GM21737 (cell line): ENCODE measurements around the gene PPP6R1.

Experiments used
- ATAC-seq: cut with Tn5 transposase; IDR thresholded peaks from one replicate; pipeline ENCODE4 v1.9.1; 2021; ENCODE audit warnings: mild to moderate bottlenecking, moderate library complexity; ENCODE audit not compliant: unreplicated experiment

PPP6R1 gene

DNA sequence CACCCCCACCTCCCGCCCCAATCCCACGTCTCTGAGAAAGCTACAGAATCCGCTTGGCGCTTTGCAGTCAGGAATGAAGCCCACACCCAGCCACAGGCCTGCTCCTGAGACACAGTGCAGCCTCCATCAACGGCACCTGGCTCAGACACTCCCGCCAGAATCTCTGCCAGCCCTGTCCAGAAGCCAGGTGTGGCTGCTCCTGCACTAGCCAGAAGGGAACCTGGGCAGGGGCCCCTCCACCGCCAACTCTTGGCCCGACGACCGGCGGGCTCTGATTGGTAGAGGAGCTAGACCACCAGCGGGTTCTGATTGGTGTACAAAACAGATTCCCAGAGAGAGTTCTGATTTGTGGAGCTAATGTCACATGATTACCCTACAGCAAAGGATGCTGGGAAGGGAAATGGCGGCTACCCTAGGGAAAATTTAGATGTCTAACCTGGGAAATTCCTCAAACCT lies 2.9 kb upstream of the PPP6R1 start:
- no peak for ATAC-seq

DNA sequence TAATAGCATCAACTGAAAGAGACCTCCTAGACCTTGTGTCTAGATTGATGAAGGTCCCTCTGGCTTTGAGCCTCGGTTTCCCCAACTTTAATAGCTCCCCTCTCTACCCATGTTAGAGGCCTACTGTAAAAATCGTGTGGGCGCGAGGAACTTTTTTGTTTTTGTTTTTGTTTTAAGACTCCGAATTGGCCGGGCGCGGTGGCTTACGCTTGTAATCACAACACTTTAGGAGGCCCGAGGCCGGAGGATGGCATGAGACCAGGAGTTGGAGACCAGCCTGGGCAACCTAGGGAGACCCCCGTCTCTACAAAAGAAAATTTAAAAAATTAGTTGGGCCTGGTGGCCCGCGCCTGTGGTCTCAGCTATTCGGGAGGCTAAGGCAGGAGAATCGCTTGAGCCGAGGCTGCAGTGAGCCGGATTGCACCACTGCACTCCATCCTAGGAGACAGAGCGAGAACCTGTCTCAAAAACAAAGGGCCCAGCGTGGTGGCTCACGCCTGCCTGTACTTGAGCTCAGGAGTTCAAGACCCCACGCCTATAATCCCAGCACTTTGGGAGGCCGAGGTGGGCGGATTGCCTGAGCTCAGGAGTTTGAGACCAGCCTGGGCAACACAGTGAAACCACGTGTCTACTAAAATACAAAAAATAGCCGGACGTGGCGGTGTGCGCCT lies 858 bp upstream of the PPP6R1 start:
- ATAC-seq, result no peak

DNA sequence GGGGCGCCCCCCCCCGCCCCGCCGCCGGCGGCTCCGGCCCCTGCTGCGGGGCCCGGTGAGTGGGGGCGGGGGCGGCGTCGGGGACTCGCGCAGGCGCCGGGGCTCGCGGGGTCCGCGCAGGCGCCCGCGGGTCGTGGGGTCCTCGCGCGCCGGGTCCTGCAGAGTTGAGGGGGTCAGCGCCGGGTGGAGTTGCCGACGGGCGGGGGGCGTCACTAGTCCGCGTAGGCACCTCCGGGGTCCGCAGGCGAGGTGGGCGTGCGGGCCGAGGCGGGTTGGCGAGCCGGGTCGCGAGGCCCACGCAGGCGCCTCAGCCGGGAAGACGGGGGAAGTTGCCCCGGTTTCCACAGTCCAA lies 365 bp downstream of the PPP6R1 start:
- peak; percentile 12 for ATAC-seq

DNA sequence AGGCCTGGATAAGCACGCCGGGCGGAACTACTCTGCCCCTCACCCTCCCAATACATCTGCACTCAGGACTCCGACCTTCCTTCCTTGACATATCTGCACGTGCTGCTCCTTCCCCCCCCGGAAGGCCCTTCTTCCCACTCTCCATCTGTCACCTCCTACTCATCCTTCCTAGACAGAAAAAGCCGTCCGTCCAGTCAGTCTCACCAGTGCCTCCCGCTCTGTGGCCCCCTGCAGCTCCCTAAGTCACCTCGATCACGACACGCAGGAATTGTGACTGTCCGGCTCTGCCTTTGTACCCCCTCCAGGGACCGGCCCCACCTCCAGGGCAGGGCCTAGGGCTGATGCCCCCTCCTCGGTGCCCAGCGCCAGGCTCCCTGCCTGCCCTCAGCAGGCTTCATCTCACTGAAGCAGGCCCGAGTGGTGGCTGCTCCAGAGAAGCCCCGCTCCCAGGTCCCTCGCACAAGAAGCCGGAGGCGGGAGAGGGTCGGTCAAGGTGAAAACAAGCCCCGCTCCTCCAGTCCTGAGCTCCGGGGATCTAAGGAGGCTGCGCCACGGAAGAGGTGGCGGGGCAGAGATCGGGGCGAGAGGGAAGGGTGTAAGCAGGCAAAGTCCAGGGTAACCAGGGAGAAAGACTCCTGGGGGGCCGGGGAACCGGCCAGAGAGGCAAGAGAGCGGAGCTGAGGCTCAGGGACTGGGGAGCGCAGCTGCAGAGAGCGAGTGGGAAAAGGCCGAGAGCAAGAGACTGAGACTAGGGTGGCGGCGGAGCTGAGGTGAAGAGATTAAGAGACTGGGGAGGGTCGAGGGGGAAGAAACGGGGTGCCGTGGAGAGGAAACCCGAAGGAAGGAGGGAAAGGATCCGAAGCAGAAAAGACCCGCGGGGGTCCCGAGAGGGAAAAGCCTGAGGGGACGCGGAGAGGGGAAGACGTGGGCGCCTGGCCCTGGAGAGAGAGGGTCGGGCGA lies 1.1 kb downstream of the PPP6R1 start:
- ATAC-seq, result peak; percentile 1

DNA sequence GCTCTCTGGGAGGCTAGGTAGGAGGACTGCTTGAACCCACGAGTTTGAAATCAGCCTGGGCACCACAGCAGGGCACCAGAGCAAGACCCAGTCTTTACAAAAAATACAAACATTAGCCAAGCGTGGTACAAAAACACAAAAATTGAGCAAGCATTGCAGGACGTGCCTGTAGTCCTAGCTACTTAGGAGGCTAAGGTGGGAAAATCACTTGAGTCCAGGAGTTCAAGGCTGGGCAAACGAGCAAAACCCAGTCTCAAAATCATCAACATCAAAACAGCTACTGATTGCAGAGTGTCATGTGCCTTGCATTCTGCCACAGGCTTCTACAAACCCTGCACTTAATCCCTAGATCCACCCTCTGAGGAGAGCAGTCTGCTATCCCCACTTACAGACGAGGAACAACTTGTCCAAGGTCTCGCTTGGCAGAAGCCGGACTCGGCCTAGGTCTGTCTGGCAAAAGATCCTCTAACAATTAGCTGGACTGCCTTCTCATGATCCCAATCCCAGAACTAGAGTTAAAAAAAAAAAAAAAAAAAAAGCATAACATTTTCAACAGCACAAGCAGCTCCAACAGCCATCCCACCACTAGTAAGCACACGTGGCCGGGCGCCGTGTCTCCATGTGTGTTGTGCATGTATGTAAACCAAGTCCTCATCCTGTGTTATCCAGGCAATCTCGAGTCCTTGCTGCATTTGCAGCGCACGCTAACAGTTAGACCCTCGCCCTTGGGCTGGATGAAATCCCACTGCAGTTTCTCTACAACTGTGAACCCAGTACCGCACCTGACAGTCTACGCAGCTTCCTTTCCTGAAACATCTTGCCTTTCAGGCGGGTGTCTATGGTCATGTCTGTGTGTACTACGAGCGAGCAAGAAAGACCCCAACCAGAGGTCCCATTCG lies 2.0 kb downstream of the PPP6R1 start:
- ATAC-seq, result no peak

DNA sequence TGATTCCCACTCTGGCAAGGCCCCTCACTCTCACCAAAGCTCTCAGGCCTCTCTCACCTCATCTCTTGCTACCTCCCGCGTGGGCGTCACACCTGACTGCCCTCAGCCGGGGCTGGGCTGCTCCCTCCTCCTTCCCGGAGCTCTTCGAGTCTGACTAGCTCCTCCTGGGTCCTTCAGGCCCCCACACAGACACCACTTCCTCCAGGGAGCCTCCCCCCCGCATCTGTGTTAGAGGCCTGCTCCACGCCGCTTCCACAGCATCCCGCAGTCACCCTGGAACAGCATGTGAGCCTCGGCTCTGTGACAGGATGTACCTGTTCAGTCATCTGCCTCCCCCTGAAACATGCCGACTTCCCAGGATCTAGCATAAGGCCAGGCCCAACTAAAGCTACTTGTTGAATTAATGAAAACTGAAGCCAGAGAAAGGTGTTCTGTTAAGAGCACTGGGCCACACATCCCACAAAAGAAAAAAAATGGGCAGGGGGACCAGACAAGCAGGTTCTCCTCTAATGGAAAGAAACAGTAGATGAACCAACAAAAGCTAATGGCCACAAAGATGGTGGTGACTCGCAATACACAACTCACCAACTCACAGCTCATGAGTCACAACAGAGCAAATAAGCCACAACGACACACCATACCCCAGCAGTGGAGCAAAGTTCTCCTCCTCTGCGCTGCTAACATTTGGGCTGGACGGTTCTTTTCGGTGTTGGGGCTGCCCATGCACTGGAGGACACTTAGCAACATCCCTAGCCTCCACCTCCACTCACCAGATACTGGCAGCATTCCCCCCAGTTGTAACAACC lies 3.0 kb downstream of the PPP6R1 start:
- ATAC-seq, result no peak

DNA sequence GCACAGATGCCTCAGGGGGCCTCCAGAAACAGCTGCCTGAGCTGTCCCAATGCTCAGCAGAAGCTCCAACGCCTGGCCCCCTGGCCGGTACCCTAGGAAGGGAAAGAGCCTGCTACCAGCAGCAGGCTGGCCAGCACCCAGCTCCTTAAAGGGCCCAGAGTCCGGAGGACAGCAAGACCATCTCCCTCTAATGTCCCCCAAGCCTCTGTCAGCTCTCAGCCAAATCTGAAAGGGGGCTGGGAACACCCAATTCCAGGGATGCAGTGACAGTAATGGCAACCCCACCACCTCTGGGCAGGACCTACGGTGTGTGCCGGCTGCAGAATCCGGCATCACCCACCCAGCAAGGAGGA lies 4.2 kb downstream of the PPP6R1 start:
- ATAC-seq, result no peak

DNA sequence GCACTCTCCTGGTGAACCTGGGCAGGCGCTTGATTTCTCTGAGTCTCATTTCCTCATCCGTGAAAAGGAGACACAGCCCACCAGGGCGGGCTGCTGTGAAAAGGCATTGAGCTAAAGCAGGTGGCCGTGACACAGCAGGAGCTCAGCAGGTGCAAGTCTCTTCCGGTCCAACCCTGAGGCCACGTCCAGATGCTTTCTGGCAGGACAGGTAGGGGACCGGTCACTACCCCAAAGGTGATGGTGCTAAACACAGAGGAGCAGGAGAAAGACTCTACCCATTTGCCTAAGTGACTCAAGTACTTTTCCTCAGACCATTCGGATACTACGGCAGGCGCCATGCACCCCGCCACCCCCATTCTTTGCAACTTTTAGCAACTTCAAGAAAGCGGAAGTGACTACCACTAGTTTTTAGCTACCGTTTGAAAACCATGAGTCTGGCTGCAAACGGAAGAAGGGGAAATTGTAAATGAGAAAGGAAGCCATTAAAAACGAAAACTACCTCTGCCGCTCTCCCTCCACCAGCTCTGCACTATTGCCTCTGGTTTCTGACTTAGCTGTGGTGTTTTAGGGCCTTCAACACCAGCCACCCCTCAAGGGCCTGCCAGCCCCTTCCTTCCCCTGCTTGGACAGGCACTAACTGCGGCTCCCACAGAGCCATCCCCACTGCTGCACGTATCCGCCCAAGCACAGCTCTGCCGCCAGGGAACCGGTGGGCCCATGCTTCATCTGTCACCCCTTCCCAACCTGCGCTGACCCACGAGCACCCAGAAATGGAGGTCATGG lies 4.8 kb downstream of the PPP6R1 start:
- ATAC-seq, result peak; percentile 31

DNA sequence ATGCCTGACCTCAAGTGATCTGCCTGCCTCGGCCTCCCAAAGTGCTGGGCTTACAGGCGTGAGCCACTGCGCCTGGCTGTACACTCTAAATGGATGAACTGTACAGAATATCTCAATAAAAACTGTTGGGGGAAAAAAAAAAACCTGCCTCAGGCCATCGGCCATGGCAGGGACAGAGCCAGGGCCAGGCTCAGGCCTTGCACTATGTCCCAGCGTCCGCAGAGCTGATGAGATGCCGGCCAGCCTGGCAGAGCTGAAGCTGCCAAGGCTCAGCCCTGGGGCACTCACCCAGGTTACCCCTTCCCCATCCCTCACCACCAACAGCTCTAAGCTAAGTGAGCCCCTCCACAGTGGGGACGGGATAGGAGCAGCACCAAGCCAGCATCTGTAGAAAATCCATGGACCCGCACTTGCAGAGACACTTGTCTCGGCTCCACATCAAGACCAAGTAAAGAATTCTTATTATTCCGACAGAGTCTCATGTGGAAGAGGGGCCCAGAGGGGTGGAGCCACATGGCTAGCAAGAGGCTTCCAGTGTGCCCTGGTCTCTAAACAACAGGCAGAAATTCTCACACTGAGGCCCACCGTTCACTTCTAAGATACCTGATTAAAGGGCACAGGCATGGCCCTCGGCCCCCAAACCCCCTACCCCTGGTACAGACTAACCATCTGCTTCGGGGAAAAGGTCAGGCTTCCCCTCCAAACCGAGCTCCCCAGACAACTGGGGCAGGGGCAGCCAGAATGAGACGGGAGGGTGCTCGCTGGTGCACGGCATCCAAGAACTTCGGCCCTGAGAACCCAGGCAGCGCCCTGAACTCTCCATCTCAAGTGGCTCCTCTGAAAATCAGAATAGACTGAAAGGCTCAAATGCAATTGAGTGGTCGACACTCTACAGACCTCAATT lies 5.8 kb downstream of the PPP6R1 start:
- peak; percentile 1 for ATAC-seq

DNA sequence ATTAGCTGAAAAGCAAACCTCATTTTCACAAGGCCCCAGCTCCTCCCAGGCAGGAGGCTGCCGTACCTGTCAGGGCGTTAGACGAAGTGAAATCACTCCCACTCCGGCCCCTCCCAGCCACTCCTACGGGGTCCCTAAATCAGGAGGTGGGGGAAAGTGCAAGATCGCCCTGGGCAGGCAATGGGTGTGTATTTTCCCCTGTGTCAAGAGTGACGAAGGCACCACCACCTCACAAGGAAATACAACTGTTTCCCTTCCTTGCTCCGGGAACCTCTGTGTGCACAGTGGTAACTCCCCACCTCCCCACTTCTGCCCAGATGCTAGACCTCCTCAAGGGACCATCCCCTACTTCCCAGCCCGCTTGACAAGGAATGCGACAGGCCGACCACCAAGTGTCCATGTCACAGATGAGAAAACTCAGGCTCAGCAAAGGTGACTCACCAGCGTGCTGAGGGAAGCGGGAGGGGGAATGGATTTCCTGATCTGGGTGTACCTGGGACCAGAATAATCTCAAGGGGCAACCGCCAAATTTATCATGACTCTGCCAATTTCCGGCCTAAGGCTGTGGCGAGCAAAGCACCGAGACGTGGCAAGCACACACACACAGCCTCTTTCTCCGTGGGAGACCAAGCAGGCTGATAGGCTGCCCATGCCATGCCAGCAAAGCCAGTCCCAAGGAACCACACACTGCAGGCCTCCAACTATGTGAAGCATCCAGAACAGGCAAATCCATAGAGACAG lies 7.3 kb downstream of the PPP6R1 start:
- ATAC-seq, result no peak

DNA sequence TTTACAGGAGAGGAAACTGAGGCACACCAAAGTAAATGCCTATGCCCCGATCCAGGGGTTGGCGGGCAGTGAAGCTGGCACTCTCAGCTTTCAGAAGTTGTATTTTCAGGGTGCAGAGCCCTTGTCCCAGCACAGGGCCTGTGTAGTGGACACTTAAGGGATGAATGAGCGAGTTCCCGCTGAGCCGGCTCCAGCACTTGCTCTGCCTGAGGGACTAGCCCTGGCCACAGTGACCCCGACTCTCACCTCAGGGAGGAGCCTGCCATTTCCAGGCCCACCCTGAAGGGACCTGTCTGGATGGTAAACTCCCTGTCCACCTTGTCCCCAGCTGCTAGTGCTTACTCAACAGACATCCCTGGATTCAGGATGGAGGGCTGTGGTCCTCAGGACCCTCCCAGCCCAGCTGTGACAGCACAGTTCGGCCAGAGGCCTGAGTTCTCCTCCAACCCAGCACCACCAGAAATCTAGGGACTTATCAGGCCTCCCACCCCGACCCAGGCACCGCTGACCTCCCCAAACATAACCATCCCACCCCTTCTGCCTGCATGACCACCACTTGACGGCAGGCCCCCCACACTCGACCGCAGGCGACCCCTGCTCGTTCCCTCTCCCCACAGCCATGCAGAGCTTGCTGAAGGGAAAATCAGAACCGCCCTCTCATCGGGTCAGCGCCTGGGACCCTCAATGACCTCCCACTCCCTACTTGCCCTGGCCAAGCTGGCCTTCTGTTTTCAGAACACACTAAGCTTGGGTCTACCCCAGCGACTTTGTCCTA lies 8.4 kb downstream of the PPP6R1 start:
- ATAC-seq, result no peak

DNA sequence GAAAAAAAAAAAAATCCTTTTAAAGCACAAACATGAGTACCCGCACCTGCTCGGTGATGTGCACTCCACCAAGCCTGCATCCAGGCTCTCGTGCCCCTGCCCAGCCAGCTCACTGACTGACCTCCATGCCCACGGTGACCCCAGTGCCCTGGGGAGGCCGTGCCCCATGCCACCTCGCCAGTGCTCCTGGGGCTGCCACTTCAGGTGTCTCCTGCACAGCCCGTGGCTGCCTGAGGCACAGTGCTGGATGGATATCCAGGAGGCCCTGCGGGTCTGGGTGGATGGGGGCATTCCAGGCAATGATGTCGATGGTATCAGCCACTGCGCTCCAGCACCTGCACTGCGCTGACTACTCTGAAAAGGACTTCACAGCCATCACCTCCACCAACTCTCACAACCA lies 9.0 kb downstream of the PPP6R1 start:
- ATAC-seq, result no peak

DNA sequence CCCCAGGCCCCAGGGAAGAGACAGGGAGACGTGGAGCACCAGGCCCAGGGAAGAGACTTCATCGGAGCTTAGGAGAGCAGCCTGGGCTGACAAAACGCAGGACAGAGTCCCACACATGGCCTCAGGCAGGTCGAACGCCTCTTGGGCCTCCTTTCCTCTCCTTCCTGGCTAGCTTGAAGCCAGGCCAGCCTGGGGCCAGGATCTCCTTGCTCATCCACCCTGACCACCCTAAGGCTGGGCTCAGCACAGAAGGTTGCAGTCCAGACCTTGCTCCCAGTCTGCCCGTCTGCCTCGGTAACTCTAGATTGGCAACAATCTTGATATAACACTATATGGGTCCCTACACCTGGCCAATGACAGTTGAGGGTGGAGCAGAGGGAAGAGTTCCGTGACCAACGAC lies 10.1 kb downstream of the PPP6R1 start:
- ATAC-seq, result no peak

DNA sequence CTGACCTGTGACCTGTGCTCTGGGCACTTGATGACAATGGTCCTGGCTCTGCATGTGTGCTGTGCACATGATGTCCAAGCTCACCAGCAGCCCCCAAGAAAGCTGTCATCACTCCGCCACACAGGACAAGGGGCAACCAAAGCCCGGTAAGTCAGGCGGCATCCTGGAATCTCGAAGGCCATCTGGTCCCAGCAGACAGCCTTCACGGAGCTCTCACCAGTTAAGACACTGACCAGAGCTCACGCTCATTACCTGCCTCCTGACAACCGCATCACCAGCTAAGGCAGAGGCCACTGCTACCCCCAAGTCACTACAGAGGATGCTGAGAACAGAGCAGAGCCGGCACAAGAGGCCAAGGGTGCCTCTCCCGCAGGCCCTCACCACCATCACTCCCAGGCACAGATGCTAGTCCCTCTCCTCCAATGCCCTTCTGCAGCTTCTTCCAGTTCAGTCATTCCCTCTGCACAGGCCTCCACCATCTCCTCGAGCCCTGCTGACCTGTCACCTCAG lies 10.6 kb downstream of the PPP6R1 start:
- ATAC-seq, result no peak

DNA sequence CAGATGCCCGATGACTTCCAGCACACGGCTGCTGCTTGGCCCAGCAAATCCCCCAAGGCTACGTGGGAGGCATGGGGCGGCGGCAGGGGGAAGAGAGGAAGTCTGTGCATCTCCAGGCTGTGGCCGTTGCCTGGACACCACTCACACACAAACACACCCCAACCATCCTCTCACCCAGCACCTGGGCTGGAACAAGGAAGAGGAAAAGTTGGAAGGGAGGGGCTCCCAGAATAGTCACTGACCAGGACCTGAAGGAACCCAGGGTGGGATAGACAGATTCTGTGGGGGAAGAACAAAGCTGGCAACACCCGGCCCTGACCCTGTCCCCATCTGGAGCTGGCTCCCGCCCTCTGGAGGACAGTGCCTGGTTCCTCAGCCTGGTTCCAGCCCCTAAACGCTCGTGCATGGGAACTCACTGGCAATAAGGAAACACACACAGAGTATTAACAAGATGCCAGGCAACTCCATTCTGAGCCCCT lies 11.2 kb downstream of the PPP6R1 start:
- no peak for ATAC-seq

DNA sequence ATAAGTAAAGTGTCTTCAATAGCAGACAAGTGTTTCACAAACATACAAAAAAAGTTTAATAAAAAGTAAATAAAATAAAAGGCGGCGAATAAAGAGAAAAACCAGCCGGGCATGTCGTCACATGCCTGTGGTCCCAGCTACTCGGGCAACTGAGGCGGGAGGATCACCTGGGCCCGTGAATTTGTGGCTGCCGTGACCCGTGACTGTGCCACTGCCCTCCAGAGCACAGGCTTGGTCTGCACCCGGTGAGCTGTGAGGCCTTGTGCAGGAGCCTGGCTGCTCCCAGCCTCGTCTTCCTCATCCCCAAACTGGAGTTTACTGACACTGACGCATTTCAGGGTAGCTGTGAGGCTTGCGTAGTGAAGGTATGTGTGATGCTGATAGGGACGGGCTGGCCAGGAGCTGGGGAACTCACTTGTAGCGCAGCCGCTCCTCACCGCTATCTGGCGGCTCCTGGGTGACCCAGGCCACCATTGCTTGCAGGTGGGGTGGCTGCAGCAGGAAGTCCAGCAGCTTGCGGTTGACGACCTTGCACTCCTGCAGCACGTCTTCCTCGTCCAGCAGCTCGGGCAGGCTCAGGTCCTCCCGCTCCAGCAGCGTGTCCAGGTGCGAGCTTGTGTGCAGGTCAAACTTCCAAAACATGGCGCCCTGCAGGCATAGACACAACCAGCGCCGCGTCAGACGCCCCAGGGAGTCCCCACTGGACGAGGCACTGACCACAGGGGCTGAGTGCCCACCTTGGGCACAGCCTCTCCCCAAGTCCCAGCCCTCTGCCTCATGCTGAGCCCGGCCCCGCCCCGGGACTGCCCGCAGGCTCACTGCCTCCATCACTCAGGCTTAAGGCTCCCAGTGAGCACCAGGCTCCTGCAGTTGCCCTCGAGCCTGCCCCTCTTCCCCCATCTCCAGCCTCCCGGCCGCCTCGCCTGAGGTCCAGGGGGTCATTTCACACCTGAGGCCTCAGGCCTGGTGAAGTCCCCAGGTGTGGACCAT lies 12.1 kb downstream of the PPP6R1 start:
- no peak for ATAC-seq
